Measurements from ENCODE around the gene TTLL5.

- TF ChIP-seq EHMT2 (IDR thresholded peaks at IDR 0.05; ENCODE audit: low read depth) = no peak
- TF ChIP-seq, protein P1, sequence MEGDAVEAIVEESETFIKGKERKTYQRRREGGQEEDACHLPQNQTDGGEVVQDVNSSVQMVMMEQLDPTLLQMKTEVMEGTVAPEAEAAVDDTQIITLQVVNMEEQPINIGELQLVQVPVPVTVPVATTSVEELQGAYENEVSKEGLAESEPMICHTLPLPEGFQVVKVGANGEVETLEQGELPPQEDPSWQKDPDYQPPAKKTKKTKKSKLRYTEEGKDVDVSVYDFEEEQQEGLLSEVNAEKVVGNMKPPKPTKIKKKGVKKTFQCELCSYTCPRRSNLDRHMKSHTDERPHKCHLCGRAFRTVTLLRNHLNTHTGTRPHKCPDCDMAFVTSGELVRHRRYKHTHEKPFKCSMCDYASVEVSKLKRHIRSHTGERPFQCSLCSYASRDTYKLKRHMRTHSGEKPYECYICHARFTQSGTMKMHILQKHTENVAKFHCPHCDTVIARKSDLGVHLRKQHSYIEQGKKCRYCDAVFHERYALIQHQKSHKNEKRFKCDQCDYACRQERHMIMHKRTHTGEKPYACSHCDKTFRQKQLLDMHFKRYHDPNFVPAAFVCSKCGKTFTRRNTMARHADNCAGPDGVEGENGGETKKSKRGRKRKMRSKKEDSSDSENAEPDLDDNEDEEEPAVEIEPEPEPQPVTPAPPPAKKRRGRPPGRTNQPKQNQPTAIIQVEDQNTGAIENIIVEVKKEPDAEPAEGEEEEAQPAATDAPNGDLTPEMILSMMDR (IDR thresholded peaks at IDR 0.05) = no peak
- TF ChIP-seq, protein P2, sequence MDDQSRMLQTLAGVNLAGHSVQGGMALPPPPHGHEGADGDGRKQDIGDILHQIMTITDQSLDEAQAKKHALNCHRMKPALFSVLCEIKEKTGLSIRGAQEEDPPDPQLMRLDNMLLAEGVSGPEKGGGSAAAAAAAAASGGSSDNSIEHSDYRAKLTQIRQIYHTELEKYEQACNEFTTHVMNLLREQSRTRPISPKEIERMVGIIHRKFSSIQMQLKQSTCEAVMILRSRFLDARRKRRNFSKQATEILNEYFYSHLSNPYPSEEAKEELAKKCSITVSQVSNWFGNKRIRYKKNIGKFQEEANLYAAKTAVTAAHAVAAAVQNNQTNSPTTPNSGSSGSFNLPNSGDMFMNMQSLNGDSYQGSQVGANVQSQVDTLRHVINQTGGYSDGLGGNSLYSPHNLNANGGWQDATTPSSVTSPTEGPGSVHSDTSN (IDR thresholded peaks at IDR 0.05) = no peak
- no peak for TF ChIP-seq MYC (IDR thresholded peaks at IDR 0.05; ENCODE audit: borderline replicate concordance, low read length)
- TF ChIP-seq POLR2A (IDR thresholded peaks at IDR 0.05; ENCODE audit: low read length) = no peak
- no peak for TF ChIP-seq MAX (IDR thresholded peaks at IDR 0.05)
- no peak for TF ChIP-seq EP300 (IDR thresholded peaks at IDR 0.05)
- TF ChIP-seq CHD4 (IDR thresholded peaks at IDR 0.05; ENCODE audit: borderline replicate concordance) = no peak
- TF ChIP-seq SREBF2 (IDR thresholded peaks at IDR 0.05) = no peak
- no peak for TF ChIP-seq HDAC2 (IDR thresholded peaks at IDR 0.05)
- TF ChIP-seq JUN (IDR thresholded peaks at IDR 0.05) = no peak
- no peak for TF ChIP-seq EHF (CRISPR knock-in tag; IDR thresholded peaks at IDR 0.05)
These were observed 225.7 kb downstream of the TTLL5 start for GRCh38 chr14:75886636-75887348.

Data from A549 (cell line).